Thyroid gland (tissue), 4 donors: ENCODE data around the gene AJAP1.

Source experiments
- CTCF ChIP-seq, 6 experiments: fragments of 200-600 bp in 3 of 6; fragments of 450-650 bp in 3 of 6; sonication (generic) in 3 of 6; IDR thresholded peaks; one replicate each; pipeline ENCODE4 v1.5.1; 2016 to 2019; ENCODE audit warnings: antibody characterized with exemption in 6 of 6, mild to moderate bottlenecking in 2 of 6, inconsistent platforms in 1 of 6, moderate library complexity in 1 of 6
- POLR2A ChIP-seq, 2 donors: fragments of 450-650 bp; IDR thresholded peaks; one replicate each; pipeline ENCODE4 v1.6.1; 2017; ENCODE audit warnings: antibody characterized with exemption in 2 of 2, mild to moderate bottlenecking in 2 of 2, moderate library complexity in 1 of 2

- TF ChIP-seq CTCF (IDR thresholded peaks at IDR 0.05) (no peak), POLR2A (IDR thresholded peaks at IDR 0.05) (no peak)
Observed at GRCh38 chr1:4820543-4820942, 166.1 kb downstream of the AJAP1 start.
